A549 (cell line): ENCODE results near the gene TP73. TPM values are rescaled to one million over a fixed set of nuclear protein-coding genes. Genes with fewer than 3 reads are reported as not detected.

ENCODE experiments used
- ATAC-seq, 2 experiments: fragments of 200-7000 bp in 1 of 2; fragments of >200 bp in 1 of 2; cut with Nextera tagmentation in 1 of 2; cut with Tn5 transposase in 1 of 2; 3 replicates each; pipeline versions ENCODE4 v1.8.0 to v1.9.1; 2018 to 2020; ENCODE audit warnings: mild to moderate bottlenecking in 1 of 2, moderate library complexity in 1 of 2
- CTCF ChIA-PET: fragments of 300-600 bp; sonication (Branson Sonifier 250); formaldehyde crosslinking; extraction: SDS; loops from one replicate; lab custom pipeline; 2021; ENCODE audit warnings: antibody characterized with exemption, inconsistent platforms; lab: Yijun Ruan, JAX
- POLR2A ChIA-PET: fragments of 350-600 bp; formaldehyde crosslinking; extraction: SDS; loops from one replicate; lab custom pipeline; 2021; ENCODE audit warnings: antibody characterized with exemption, inconsistent platforms; lab: Yijun Ruan, JAX
- DNase-seq, 2 experiments: peaks; one replicate each; pipeline versions ENCODE4 v3.0.0 to v3.0.0-alpha.2; 2011 to 2016; ENCODE audit warnings: low read depth in 1 of 2, low spot score in 1 of 2
- FAIRE-seq: peaks from 2 replicates; lab custom pipeline; 2011; peaks lifted over from hg19 to GRCh38; lab: Jason Lieb, UNC
- H3K27ac ChIP-seq, 2 experiments: fragments of >200 bp; sonication (Bioruptor Twin); formaldehyde crosslinking; 3 replicates each; pipeline ENCODE4 v1.5.1; 2016 to 2017
- H3K4me1 ChIP-seq: fragments of >200 bp; sonication (Bioruptor Twin); formaldehyde crosslinking; 3 replicates; pipeline ENCODE4 v1.6.1; 2016
- H3K4me2 ChIP-seq: fragments of >200 bp; sonication (Bioruptor Twin); formaldehyde crosslinking; 3 replicates; pipeline ENCODE4 v1.6.1; 2016
- H3K4me3 ChIP-seq: fragments of >200 bp; sonication (Bioruptor Twin); formaldehyde crosslinking; 3 replicates; pipeline ENCODE4 v1.5.1; 2016
- H3K9me3 ChIP-seq: fragments of >200 bp; sonication (Bioruptor Twin); formaldehyde crosslinking; 3 replicates; pipeline ENCODE4 v1.6.1; 2016
- ATOH8 ChIP-seq: fragments of 250-450 bp; sonication (Bioruptor Pico); IDR thresholded peaks from 2 replicates; pipeline ENCODE4 v1.5.0; 2020; ENCODE audit warnings: low read depth, mild to moderate bottlenecking, moderate library complexity
- CBX2 ChIP-seq: fragments of 200-600 bp; sonication (generic); IDR thresholded peaks from 2 replicates; pipeline ENCODE4 v1.6.1; 2016; ENCODE audit warnings: low read depth, mild to moderate bottlenecking, borderline replicate concordance
- CBX8 ChIP-seq: fragments of 200-600 bp; sonication (generic); IDR thresholded peaks from 2 replicates; pipeline ENCODE4 v1.6.1; 2016
- CHD2 ChIP-seq: fragments of 150-350 bp; IDR thresholded peaks from 2 replicates; pipeline ENCODE4 v1.6.1; 2014; ENCODE audit warnings: low read length; ENCODE audit not compliant: partially characterized antibody
- EHMT2 ChIP-seq: fragments of 200-600 bp; sonication (generic); IDR thresholded peaks from 2 replicates; pipeline ENCODE4 v1.6.1; 2016; ENCODE audit warnings: antibody characterized with exemption, low read depth, mild to moderate bottlenecking, moderate library complexity
- FOXS1 ChIP-seq: fragments of 250-450 bp; sonication (Bioruptor Pico); IDR thresholded peaks from 2 replicates; pipeline ENCODE4 v1.5.0; 2020; ENCODE audit warnings: mild to moderate bottlenecking, moderate library complexity
- HEYL ChIP-seq: fragments of 250-450 bp; sonication (Bioruptor Pico); IDR thresholded peaks from 2 replicates; pipeline ENCODE4 v1.8.0; 2021; ENCODE audit warnings: mild to moderate bottlenecking, moderate library complexity
- HOXA7 ChIP-seq: fragments of 250-450 bp; sonication (Bioruptor Pico); IDR thresholded peaks from 2 replicates; pipeline ENCODE4 v1.5.0; 2020; ENCODE audit warnings: mild to moderate bottlenecking, moderate library complexity
- JUNB ChIP-seq: fragments of >200 bp; sonication (Bioruptor Twin); formaldehyde crosslinking; IDR thresholded peaks from 2 replicates; pipeline ENCODE4 v1.6.1; 2016
- NFE2L2 ChIP-seq: fragments of 150-350 bp; conservative IDR thresholded peaks from 2 replicates; pipeline ENCODE4 v1.6.1; 2014; ENCODE audit warnings: low read length
- NR3C1 ChIP-seq: fragments of >200 bp; sonication (Bioruptor Twin); formaldehyde crosslinking; IDR thresholded peaks from 3 replicates; pipeline ENCODE4 v1.6.1; 2017
- POLR2AphosphoS2 ChIP-seq: conservative IDR thresholded peaks from 2 replicates; pipeline ENCODE4 v1.6.1; 2012; ENCODE audit warnings: low read length, improper control_type of control experiment, inconsistent platforms
- RCOR1 ChIP-seq: fragments of 150-350 bp; IDR thresholded peaks from 2 replicates; pipeline ENCODE4 v1.6.1; 2014; ENCODE audit warnings: antibody characterized with exemption, low read length, low read depth
- SREBF2 ChIP-seq: fragments of 450-650 bp; IDR thresholded peaks from 2 replicates; pipeline ENCODE4 v1.6.1; 2014; ENCODE audit warnings: mild to moderate bottlenecking, moderate library complexity
- TFCP2L1 ChIP-seq: fragments of 250-450 bp; sonication (Bioruptor Pico); IDR thresholded peaks from 2 replicates; pipeline ENCODE4 v1.5.0; 2021; ENCODE audit warnings: mild to moderate bottlenecking
- ZNF302 ChIP-seq: fragments of 250-450 bp; sonication (Bioruptor Pico); IDR thresholded peaks from 2 replicates; pipeline ENCODE4 v1.9.0; 2021; ENCODE audit warnings: inconsistent platforms, mild to moderate bottlenecking, moderate library complexity
- WGBS: methylation state at CpG from one replicate; pipeline ENCODE4 v1.1.6; 2017; ENCODE audit errors: missing lambda C conversion rate; 5-methylcytosine and 5-hydroxymethylcytosine counted together
- polyA plus RNA-seq, 4 experiments: library from polyadenylated mRNA; depleted of rRNA in 3 of 4; stranded (reverse); fragments of >200 nt; fragmentation: RNase III in 1 of 4; extraction: RNeasy Plus Mini Kit Qiagen cat#74134 plus additional on column Dnase treatment in 1 of 4; gene quantifications; 2 replicates in 3 of 4; 3 replicates in 1 of 4; pipeline ENCODE4 v1.2.3, GENCODE V29; 2011 to 2017
- TF ChIP-seq, protein P1 (sequence below): fragments of 200-600 bp; sonication (generic); IDR thresholded peaks from 2 replicates; pipeline ENCODE4 v1.6.1; 2016; ENCODE audit warnings: antibody characterized with exemption, mild to moderate bottlenecking, moderate library complexity

TP73 gene
- polyA plus RNA-seq, 2 of the 4 experiments (the other 2 are of a cell fraction): 0.01 to 0.25 TPM

- no peak for TF ChIP-seq FOXS1
- TF ChIP-seq HEYL (CRISPR knock-in tag): no peak
- no peak for TF ChIP-seq CBX2
- TF ChIP-seq RCOR1: no peak
- no peaks in the 10 kb centered on the region for H3K4me1 ChIP-seq
- ChIA-PET POLR2A (no interaction called here), CTCF (interaction anchor here (1.0 to 2.0 kb wide), 2 partner anchors 36 to 279 kb away, joined by 3 to 5 read pairs; no protein-coding TSS in a partner anchor)
- H3K4me2 ChIP-seq: no peak overlapping the region
- no peak overlapping the region for H3K27ac ChIP-seq
- FAIRE-seq (no peak), ATAC-seq (no peak), DNase-seq (no peak)
- 57% methylated on average over 9 of the region's 25 CpGs for WGBS
- no peak overlapping the region for H3K4me3 ChIP-seq
- no peaks in the 10 kb centered on the region for H3K9me3 ChIP-seq
These were observed 79.5 kb downstream of the TP73 start for GRCh38 chr1:3731583-3732433.

DNA sequence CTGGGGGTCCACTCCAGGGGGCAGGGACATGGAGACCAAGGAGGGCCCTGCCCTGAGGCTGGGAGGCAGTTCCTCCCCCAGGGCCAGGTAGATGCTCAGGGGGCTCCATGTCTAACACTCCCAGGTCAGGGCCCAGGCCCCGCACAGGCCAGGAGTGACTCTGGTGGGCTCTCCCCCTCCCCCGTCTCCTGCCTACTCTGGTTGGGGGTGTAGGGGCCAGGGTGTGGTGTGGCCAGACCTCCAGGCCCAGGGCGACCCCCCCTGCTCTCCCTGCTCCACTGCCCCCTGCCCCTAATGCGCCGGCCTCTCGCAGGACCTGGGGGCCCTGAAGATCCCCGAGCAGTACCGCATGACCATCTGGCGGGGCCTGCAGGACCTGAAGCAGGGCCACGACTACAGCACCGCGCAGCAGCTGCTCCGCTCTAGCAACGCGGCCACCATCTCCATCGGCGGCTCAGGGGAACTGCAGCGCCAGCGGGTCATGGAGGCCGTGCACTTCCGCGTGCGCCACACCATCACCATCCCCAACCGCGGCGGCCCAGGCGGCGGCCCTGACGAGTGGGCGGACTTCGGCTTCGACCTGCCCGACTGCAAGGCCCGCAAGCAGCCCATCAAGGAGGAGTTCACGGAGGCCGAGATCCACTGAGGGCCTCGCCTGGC is 80.2 kb downstream of the TP73 start:
- DNase-seq (no peak), ATAC-seq (no peak), FAIRE-seq (no peak)
- Histone ChIP-seq H3K9me3 (no peaks in the 10 kb centered on the region), H3K27ac (no peak overlapping the region), H3K4me1 (no peaks in the 10 kb centered on the region), H3K4me3 (no peak overlapping the region), H3K4me2 (no peak overlapping the region)
- TF ChIP-seq SREBF2 (no peak), CBX8 (no peak), ZNF302 (CRISPR knock-in tag) (no peak), NFE2L2 (no peak), NR3C1 (no peak), ATOH8 (CRISPR knock-in tag) (no peak), HOXA7 (CRISPR knock-in tag) (no peak), POLR2AphosphoS2 (no peak), EHMT2 (no peak), HEYL (CRISPR knock-in tag) (no peak), JUNB (no peak), TFCP2L1 (CRISPR knock-in tag) (no peak), CHD2 (no peak)
- TF ChIP-seq, protein P1, sequence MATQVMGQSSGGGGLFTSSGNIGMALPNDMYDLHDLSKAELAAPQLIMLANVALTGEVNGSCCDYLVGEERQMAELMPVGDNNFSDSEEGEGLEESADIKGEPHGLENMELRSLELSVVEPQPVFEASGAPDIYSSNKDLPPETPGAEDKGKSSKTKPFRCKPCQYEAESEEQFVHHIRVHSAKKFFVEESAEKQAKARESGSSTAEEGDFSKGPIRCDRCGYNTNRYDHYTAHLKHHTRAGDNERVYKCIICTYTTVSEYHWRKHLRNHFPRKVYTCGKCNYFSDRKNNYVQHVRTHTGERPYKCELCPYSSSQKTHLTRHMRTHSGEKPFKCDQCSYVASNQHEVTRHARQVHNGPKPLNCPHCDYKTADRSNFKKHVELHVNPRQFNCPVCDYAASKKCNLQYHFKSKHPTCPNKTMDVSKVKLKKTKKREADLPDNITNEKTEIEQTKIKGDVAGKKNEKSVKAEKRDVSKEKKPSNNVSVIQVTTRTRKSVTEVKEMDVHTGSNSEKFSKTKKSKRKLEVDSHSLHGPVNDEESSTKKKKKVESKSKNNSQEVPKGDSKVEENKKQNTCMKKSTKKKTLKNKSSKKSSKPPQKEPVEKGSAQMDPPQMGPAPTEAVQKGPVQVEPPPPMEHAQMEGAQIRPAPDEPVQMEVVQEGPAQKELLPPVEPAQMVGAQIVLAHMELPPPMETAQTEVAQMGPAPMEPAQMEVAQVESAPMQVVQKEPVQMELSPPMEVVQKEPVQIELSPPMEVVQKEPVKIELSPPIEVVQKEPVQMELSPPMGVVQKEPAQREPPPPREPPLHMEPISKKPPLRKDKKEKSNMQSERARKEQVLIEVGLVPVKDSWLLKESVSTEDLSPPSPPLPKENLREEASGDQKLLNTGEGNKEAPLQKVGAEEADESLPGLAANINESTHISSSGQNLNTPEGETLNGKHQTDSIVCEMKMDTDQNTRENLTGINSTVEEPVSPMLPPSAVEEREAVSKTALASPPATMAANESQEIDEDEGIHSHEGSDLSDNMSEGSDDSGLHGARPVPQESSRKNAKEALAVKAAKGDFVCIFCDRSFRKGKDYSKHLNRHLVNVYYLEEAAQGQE: no peak
- CTCF ChIA-PET: interaction anchor here (2.0 to 4.7 kb wide), 2 partner anchors 9 to 279 kb away, joined by 5 to 22 read pairs; no protein-coding TSS in a partner anchor
- 83% methylated on average over 1 of the region's 37 CpGs for WGBS
- POLR2A ChIA-PET: no interaction called here
